GM12891 (cell line): ENCODE data around the gene GALNT13.

Experiments
- PAX5 ChIP-seq: IDR thresholded peaks from 2 replicates; pipeline ENCODE4 v1.6.1; 2011; ENCODE audit warnings: low read length, moderate library complexity, mild to moderate bottlenecking; ENCODE audit not compliant: insufficient read depth, severe bottlenecking
- POLR2AphosphoS5 ChIP-seq: IDR thresholded peaks from 2 replicates; pipeline ENCODE4 v1.6.1; 2011; ENCODE audit warnings: low read depth, low read length, control low read depth

DNA sequence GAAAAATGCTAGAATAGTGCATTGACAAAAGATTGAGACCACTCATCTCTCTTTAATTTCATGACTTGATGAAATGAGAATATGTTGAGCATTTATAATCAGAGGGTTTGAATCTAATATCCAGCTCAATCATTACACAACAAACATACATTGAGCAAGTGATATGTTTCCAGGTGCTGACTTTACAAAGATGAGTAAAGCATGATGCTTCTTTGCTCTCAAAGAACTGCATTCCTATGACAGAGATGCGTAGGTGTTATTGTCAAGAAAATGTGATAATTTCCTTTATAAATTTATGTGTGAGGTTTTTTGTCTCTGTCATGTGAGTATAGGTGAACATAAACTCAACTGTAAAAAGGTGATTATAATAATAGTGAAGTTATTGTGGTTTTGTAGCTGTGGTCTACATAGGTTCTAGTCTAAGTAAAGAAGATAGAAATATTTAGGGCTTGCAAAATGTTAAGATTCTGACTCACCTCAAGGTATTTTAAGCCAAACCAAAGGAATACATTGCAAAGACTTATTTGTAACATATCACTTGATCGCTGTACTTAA is 389.8 kb downstream of the GALNT13 start:
- TF ChIP-seq PAX5, result no peak
- no peak for TF ChIP-seq POLR2AphosphoS5
